ENCODE measurements around the gene PHF12.
A peak's percentile ranks its signal among the peaks of the same experiment; 100 is the strongest.
"Not testable (repeated sequence)": the region's sequence is repeated elsewhere in the genome, so short reads cannot be mapped to it uniquely, and the experiment has no call there.

The PHF12 gene

GRCh38 chr17:28900986-28901726, 50.2 kb downstream of the PHF12 start:
- DNase-seq, result no peak

DNA sequence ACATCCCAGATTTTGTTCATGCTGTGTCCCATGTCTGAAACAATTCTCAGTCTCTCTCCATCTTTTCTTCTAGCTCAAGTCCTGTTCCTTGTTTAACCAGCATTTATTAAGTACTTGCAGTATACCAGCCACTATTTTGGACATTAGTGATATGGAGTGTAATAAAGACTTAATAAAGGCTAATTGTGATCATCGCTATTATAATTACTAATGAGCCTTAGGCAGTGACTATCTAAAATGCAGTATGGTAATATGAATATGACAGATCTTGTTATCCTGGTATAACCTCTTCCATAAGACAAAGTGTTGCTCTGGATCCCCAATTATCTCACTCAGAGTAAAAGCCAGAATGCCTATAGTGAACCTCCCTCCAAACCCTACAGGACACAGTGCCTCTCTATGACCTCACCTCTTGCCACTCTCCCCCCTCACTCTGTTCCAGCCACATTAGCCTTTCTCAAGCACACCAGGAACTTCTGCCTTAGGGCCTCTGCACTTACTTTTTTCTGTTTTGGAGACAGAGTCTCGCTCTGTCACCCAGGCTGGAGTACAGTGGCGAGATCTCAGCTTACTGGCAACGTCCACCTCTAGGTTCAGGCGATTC, 52.0 kb downstream of the PHF12 start:
- DNase-seq, result no peak

- no peak for DNase-seq
Observed at GRCh38 chr17:28898527-28898955, 52.8 kb downstream of the PHF12 start.

GRCh38 chr17:28897769-28898526, 53.4 kb downstream of the PHF12 start:
- DNase-seq, result no peak

DNA sequence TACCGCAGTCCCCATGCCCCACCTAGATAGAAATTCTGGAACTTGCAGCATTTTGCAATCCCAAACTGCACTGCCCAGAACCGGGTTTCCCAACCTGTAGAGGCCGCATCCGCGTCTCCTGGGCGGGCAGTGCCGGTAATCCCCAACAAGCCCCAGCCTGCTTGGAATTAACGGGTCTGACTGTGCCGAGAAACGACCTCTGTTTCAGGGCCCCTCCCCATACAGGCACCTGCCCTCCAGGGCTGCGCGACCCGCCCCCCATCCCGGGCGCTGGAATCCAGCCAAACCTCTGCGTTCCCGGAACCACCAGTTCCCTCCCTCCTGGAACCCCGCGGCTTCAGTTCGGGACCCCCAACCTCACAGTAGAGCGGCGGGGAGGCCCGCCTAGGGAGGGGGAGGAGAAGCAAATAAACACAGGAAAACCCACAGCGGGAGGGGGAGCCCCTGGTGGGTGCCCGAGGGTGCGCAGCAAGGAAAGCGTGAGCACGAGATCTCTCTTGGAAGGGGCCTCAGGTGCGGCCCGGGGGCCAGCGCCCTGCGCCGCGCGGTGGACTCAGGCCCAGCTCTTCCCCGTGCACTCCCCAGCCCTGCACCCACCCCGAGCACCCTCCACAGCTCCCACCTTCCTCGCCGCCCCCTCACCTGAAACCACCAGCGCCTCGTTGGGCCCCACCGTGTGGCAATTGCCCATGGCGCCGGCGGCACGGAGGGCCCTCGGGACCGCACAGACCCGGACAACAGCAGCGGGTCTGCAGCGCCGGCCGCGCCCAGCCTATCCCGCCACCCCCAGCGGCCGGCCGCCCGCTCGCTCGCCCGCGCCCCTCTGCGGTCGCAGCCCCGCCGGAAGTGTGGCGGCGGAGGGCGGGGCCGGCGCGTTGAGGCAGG, 54.2 kb downstream of the PHF12 start, which contains the start of gene FLOT2:
Gene FLOT2 (minus strand): TSS at position 850 of the 885 bp plus-strand sequence. CDS start 159 bp downstream, at position 691.
- DNase-seq, result peak; percentile 49

DNA sequence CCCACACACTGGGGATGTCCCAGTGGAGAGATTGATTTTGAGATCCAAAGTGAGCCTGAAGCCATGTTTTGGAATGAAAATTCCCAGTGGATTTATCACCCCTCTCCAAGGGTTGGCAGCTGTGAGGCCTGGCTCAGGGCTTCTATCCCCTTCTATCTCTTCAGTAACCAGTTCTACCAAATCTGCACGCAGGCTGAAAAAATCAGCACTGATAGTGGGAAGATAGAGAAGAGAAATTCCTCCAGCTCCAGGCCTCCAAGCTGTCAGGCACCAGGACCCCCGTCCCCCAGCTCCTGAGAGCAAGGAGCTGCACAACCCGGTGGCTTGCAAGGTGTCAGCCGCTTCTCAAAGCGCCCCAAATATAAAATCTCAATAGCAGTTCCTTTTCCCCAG, 54.8 kb downstream of the PHF12 start:
- no peak for DNase-seq

DNA sequence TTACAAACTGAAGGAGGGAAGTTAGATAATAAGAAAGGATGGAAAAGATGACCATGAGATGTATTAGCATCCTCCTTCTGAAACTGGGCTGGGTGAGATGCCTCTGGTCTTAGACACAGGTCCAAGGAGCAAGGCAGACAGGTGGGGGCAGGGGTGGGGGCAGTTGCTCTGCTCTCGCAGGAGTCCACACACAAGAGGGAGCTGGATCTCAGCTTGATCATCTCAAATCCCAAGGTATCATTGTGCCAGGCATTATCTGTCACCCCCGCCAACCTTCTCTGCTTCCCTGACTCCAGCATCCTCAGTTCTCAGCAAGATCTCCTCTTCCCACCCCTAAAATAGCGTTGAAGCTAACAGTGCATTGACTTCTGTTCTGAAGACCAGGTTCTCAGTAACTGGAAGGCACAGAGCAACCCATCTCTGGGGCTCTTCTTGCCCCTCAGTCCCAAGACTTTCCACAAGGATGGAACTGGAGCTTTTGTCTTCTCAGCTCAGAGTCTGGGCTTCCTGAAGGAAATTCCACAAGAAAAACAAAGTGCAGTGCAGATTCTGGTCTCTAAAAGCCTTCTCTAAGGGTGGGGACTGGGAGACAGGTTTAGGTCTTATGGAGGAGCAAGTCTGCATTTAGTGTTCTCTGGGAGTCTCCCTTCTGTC, 55.4 kb downstream of the PHF12 start:
- DNase-seq, result no peak

DNA sequence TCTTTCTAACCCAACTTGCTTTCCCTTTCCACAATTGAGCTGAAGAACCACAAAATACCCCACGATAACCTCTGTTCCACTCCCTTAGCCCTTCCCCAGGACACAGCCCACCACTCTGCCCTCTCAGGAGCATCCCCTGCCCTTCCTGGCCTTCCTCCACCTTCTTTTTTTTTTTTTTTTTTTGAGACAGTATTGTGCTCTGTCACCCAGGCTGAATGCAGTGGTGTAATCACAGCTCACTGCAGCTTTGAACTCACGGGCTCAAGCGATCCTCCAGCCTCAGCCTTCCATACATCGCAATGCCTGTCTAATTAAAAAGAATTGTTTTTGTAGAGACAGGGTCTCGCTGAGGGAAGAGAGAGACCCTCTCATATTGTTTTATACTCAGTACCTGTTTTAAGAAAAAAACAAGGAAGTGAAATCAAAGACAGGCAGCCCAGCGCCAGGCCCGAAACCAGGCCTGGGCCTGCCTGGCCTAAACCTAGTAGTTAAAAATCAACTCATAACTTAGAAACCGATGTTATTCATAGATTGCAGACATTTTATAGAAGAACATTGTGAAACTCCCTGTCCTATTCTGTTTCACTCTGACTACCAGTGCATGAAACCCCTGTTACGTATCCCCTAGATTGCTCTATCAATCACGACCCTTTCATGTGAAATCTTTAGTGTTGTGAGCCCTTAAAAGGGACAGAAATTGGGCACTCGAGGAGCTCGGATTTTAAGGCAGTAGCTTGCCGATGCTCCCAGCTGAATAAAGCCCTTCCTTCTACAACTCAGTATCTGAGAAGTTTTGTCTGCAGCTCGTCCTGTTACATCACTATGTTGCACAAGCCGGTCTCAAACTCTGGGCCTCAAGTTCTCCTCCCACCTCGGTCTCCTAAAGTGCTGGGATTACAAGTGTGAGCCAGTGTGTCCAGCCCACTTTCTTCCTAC, 57.8 kb downstream of the PHF12 start:
- DNase-seq, result not testable (repeated sequence)

GRCh38 chr17:28892024-28892423, 59.3 kb downstream of the PHF12 start:
- DNase-seq, result no peak

DNA sequence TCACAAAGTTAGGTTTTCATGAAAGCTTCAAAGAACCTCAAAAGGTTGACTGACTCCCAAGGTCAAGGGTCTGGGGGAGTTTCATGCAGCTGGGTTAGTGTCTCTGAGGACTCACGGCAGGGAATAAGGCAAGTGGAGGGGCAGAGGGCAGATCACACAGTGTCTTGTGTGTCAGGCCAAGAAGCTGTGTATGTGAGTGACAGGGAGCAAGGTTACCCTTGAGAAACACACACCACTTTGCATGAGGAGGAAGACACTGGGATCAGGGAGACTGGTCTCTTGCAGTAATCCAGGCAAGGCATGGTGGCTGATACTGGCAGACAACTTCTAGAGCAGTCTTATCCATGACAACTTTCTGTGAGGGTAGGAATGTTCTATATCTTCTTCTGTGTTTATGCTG, 60.1 kb downstream of the PHF12 start:
- DNase-seq, result no peak

GRCh38 chr17:28889996-28890395, 61.3 kb downstream of the PHF12 start:
- DNase-seq, result no peak

DNA sequence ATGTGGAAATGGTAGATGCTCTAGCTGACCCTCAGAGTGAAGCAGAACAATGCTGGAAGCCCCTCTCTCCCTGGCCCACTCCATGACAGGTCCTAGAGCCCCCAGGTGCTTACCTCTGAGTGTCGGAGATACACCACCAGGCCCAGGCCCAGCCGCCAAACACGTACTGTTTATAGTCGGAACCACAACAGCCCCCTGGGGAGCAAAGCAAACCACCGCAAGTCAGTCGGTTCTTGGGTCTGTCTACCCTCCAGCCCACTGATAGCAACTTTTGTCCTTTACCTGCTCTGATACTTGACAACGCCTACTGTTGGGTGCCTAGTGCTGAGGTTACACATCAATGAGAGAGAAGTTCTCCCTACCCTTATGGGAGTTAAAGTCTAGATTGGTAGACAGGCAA, 62.5 kb downstream of the PHF12 start:
- DNase-seq, result no peak

GRCh38 chr17:28887871-28888471, 63.3 kb downstream of the PHF12 start:
- no peak for DNase-seq

GRCh38 chr17:28885951-28886350, 65.4 kb downstream of the PHF12 start:
- no peak for DNase-seq

- no peak for DNase-seq
Observed at GRCh38 chr17:28885363-28885762, 66.0 kb downstream of the PHF12 start.

DNA sequence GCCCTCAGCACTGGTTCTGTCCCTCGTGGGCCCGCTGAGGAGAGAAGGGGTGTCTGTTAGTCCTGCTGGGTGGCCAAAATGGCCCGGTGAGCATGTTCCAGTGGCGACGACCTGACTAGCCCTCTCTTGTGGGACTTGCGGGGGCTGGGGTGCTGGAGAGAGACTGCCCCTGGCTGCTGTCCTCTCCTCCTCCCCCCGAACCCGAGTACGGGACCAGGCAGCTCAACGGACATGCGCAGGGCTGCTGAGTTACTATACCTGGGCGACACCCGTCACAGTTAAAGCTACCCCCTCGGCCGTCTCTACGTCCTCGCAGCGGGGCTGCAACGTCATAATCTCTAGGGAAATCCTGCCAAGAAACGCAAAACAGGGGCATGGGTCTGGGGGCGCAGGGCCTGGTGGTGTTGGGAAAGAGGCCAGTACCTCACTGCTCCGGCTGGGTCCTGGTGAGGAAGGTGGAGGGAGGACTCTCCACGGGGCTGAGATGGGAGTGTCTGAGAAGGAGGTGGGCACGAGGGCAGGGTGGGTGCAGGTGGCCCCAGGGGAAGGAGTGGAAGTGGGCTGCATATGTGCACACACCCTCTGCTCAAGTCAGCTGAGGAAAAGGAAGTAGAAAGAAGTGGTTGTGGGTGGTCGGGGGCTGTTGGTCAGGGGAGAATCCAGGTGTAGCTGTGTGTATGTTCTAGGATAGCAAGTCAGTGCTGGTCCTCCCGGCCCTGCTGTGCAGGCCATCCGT, 67.2 kb downstream of the PHF12 start:
- no peak for DNase-seq

DNA sequence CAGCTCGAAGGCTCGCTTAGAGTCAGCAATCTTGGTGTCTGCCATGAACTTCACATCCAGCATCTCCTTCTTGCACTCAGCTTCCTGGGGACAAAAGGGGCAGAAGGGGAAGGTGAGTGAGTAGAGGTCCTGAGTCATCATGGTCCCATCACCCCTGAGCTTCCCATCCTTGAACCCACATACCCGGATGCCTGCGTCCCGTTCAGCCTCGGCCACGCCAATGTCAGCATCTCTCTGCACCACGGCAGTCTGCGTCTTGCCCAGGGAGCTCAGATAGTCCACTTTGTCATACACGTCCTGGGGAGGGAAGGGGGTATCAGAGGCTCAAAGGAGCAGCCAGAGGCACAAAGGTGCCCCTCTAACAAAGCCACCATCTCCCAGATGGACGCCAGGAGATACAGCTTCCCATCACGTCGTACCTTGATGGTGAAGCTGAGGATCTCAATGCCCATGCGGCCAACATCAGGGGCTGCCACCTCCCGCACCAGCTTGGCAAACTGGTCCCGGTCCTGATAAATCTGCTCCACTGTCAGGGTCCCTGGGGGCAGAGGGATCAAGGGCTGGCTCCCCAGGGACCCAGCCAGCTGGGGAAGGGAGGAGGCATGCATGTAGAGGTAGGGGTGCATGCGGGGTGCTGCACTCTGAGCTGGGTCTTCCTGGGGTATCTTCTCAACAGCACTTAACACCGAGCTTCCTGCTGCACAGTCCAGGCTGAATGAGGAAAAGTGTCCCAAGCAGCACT, 69.0 kb downstream of the PHF12 start:
- no peak for DNase-seq

GRCh38 chr17:28881533-28882056, 69.7 kb downstream of the PHF12 start:
- no peak for DNase-seq

DNA sequence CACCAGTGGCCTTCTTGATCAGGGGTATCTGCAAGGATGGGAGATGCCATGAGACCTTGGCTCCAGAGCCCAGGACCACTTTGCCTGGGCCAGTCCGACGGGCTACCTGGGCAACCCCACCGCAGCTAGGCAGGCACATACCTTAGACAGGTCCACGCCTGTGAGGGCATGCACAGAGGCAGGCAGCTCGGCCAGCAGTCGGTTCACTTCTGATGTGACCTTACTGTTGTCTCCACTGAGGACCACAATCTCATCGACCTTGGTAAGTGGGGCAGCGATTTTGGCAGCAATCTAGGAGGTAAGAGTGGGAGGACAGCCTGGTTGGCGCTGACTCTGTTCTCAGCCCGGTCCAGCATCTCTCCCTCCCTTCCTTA, 70.8 kb downstream of the PHF12 start:
- DNase-seq, result no peak
